ENCODE data around the gene DPYSL5. TPM values are rescaled to one million over a fixed set of nuclear protein-coding genes. Genes with fewer than 3 reads are reported as not detected.
A peak's percentile ranks its signal among the peaks of the same experiment; 100 is the strongest.

DPYSL5 gene, protein sequence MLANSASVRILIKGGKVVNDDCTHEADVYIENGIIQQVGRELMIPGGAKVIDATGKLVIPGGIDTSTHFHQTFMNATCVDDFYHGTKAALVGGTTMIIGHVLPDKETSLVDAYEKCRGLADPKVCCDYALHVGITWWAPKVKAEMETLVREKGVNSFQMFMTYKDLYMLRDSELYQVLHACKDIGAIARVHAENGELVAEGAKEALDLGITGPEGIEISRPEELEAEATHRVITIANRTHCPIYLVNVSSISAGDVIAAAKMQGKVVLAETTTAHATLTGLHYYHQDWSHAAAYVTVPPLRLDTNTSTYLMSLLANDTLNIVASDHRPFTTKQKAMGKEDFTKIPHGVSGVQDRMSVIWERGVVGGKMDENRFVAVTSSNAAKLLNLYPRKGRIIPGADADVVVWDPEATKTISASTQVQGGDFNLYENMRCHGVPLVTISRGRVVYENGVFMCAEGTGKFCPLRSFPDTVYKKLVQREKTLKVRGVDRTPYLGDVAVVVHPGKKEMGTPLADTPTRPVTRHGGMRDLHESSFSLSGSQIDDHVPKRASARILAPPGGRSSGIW
- polyA plus RNA-seq = not detected

DNA sequence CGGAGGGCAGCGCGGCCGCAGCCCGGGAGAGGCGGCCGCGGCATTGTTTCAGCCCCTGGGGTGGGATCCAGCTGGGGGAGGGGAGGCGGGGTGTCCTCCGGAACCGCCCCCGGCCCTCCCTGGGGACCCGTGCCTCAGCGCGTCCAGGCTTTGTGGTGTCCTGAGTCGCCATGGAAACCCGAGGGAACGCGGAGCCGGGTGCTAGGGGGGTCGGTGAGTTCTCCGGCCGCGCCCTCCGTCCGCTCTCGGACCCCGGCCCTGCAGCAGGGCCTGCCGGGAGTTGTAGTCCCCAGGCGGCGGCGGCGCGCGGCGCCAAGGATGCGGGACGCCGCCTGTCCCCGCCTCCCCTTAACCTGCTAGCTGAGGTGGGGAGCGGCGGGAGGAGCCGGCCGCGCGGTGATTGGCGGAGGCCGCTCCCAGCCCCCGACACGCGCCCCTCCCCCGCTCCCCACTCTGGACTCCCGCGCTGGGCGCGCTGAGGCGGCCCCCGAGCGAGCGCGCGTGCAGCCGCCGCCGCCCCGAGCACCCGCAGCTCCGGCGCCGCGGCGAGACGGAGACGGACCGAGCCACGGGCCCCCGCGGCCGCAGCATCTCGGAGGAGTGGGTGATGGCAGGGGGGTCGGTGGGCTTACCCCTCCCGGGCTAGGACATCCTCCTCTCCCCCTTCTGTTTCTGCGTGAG, at the start of gene DPYSL5:
Gene DPYSL5, plus strand, starts transcription at position 478 of the 681 bp plus-strand sequence. CDS start 50,368 bp downstream, outside the sequence.
- Histone ChIP-seq H3K27me3 (ENCODE audit: control insufficient read depth in 1 of 2, insufficient read depth in 2 of 2, low read length in 2 of 2) (peaks cover 0 to 39% of the 10 kb centered on the region in 2 donors), H3K36me3 (ENCODE audit: control insufficient read depth in 2 of 2, insufficient read depth in 2 of 2, low read length in 1 of 2) (no peaks in the 10 kb centered on the region), H3K9me3 (ENCODE audit: control insufficient read depth in 2 of 2, insufficient read depth in 1 of 2, low read depth in 1 of 2, low read length in 1 of 2) (no peaks in the 10 kb centered on the region), H3K4me3 (ENCODE audit: low read depth in 1 of 2, low read length in 2 of 2) (peak within 1 kb of the TSS; percentile 13 to 35), H3K4me1 (ENCODE audit: control insufficient read depth in 2 of 2, insufficient read depth in 2 of 2, low read length in 1 of 2) (peaks cover 11 to 17% of the 10 kb centered on the region in 2 donors), H3K27ac (ENCODE audit: low read depth in 2 of 2, low read length in 1 of 2) (no peak within 1 kb of the TSS)
- WGBS, 2 donors = 1 to 2% methylated on average over 24 to 83 of the region's 83 CpGs

DNA sequence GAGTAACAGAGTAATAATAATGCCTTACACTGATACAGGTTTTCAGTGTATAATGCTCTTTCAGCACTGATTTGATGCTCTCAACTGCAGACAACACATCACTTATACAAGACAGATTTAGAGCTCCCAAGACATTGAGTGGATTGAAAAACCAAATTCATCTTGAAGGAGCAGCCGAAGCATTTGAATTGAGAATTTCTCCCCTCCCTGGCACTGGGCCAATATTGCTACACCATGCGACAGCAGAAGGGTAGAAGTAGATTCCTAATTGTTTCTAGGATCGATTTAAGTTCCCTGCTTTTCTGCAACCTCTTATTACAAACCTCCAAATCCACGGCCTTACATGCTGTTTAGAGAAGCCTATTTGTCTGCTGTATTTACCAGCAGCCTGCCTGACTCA, 46.6 kb upstream of the DPYSL5 start:
- Histone ChIP-seq H3K27me3 (ENCODE audit: control insufficient read depth in 1 of 2, insufficient read depth in 2 of 2, low read length in 2 of 2) (no peaks in the 10 kb centered on the region), H3K4me1 (ENCODE audit: control insufficient read depth in 2 of 2, insufficient read depth in 2 of 2, low read length in 1 of 2) (no peaks in the 10 kb centered on the region), H3K27ac (ENCODE audit: low read depth in 2 of 2, low read length in 1 of 2) (no peak overlapping the region), H3K4me3 (ENCODE audit: low read depth in 1 of 2, low read length in 2 of 2) (no peak overlapping the region), H3K9me3 (ENCODE audit: control insufficient read depth in 2 of 2, insufficient read depth in 1 of 2, low read depth in 1 of 2, low read length in 1 of 2) (no peaks in the 10 kb centered on the region), H3K36me3 (ENCODE audit: control insufficient read depth in 2 of 2, insufficient read depth in 2 of 2, low read length in 1 of 2) (no peaks in the 10 kb centered on the region)
- 74 to 85% methylated on average over 4 of the region's 4 CpGs for WGBS, 2 donors

DNA sequence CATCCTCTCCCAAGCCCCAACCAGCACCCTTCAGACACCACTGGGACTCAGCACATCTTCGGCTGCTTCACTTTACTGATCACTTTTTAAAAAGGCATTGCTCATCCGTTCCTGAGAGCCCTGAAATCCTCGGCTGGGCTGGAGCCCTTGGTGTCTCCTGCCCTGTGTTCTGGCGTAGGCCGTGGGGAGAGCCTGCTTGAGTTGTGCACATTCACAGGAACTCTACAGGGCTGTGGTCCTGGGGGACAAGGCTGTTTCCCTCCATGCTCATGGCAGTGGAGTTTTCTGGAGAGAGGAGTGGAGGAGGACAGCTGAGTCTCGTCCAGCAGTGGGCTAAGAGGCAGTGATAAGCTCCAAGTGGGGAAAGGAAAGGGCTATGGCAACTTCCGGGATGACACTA, 46.1 kb upstream of the DPYSL5 start:
- H3K27me3 ChIP-seq (ENCODE audit: control insufficient read depth in 1 of 2, insufficient read depth in 2 of 2, low read length in 2 of 2) = no peaks in the 10 kb centered on the region
- 93 to 95% methylated on average over 7 of the region's 7 CpGs for WGBS, 2 donors
- no peaks in the 10 kb centered on the region for H3K9me3 ChIP-seq (ENCODE audit: control insufficient read depth in 2 of 2, insufficient read depth in 1 of 2, low read depth in 1 of 2, low read length in 1 of 2)
- H3K27ac ChIP-seq (ENCODE audit: low read depth in 2 of 2, low read length in 1 of 2) = no peak overlapping the region
- H3K4me1 ChIP-seq (ENCODE audit: control insufficient read depth in 2 of 2, insufficient read depth in 2 of 2, low read length in 1 of 2) = no peaks in the 10 kb centered on the region
- H3K36me3 ChIP-seq (ENCODE audit: control insufficient read depth in 2 of 2, insufficient read depth in 2 of 2, low read length in 1 of 2) = no peaks in the 10 kb centered on the region
- H3K4me3 ChIP-seq (ENCODE audit: low read depth in 1 of 2, low read length in 2 of 2) = no peak overlapping the region

DNA sequence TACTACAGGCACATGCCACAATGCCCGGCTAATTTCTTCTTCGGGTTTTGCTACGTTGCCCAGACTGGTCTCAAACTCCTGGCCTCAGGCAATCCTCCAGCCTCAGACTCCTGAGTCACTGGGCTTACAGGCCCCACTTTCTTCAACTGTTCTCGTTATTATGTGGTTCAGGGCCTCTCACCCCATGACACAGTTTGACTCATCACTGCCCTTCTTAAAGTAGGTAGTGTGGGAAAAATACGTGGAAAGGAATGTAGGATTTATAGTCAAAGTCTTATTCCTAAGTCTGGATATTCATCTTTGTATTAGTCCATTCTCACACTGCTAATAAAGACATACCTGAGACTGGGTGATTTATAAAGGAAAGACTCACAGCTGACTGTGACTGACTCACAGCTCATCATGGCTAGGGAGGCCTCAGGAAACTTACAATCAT, 42.7 kb upstream of the DPYSL5 start:
- H3K36me3 ChIP-seq (ENCODE audit: control insufficient read depth in 2 of 2, insufficient read depth in 2 of 2, low read length in 1 of 2) = no peaks in the 10 kb centered on the region
- H3K4me3 ChIP-seq (ENCODE audit: low read depth in 1 of 2, low read length in 2 of 2) = no peak overlapping the region
- H3K9me3 ChIP-seq (ENCODE audit: control insufficient read depth in 2 of 2, insufficient read depth in 1 of 2, low read depth in 1 of 2, low read length in 1 of 2) = no peaks in the 10 kb centered on the region
- no peak overlapping the region for H3K27ac ChIP-seq (ENCODE audit: low read depth in 2 of 2, low read length in 1 of 2)
- 55 to 59% methylated on average over 5 of the region's 5 CpGs for WGBS, 2 donors
- no peaks in the 10 kb centered on the region for H3K4me1 ChIP-seq (ENCODE audit: control insufficient read depth in 2 of 2, insufficient read depth in 2 of 2, low read length in 1 of 2)
- no peaks in the 10 kb centered on the region for H3K27me3 ChIP-seq (ENCODE audit: control insufficient read depth in 1 of 2, insufficient read depth in 2 of 2, low read length in 2 of 2)

DNA sequence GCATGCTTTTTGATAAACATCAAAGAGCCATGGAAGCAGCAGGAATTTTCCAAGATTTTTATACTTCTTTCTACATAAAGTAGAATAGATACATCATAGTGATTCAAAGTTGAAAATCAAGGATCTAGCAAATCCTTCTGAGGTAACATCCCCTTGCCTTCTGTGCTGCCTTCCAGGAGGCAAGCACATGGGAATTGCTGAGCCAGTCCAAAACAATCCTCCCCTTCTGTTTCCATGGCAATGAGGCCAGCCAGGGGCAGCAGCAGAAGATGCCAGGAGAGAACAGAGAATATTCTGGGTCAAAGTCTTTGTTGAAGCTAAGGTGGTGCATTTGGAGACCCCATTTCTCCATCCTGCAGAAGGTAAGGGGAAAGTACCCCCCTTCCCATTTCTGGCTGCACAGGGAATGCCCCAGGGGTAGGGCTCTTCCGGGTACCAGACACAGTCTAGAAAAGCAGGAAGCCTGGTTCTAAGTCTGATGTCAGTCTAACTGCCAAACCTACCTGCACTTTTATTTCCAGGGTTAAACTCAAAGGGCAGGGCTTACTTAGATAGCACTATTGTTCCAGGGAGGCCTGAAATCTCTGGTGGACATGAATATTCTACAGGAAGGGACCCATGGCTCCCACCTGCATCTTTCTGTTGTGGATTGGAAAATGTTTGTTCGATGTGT, 40.0 kb upstream of the DPYSL5 start:
- Histone ChIP-seq H3K36me3 (ENCODE audit: control insufficient read depth in 2 of 2, insufficient read depth in 2 of 2, low read length in 1 of 2) (no peaks in the 10 kb centered on the region), H3K9me3 (ENCODE audit: control insufficient read depth in 2 of 2, insufficient read depth in 1 of 2, low read depth in 1 of 2, low read length in 1 of 2) (no peaks in the 10 kb centered on the region), H3K27me3 (ENCODE audit: control insufficient read depth in 1 of 2, insufficient read depth in 2 of 2, low read length in 2 of 2) (no peaks in the 10 kb centered on the region), H3K27ac (ENCODE audit: low read depth in 2 of 2, low read length in 1 of 2) (no peak overlapping the region), H3K4me3 (ENCODE audit: low read depth in 1 of 2, low read length in 2 of 2) (no peak overlapping the region), H3K4me1 (ENCODE audit: control insufficient read depth in 2 of 2, insufficient read depth in 2 of 2, low read length in 1 of 2) (no peaks in the 10 kb centered on the region)
- 57 to 63% methylated on average over 2 of the region's 2 CpGs for WGBS, 2 donors

DNA sequence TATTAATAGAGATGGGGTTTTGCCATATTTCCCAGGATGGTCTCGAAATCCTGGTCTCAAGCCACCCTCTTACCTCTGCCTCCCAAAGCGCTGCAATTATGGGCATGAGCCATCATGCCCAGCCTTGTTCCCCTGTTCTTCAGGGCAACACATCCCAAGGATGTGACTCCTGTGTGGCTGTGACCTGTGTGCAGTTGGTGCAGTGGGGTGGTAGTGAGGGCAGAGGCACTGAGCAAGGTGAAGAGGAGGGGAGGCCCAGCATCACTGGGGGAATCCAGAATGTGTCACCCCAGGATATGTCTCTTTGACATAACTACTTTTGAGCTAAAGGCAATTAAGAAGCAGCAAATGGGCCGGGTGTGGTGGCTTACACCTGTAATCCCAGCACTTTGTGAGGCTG, 38.7 kb upstream of the DPYSL5 start:
- H3K4me3 ChIP-seq (ENCODE audit: low read depth in 1 of 2, low read length in 2 of 2) = no peak overlapping the region
- no peaks in the 10 kb centered on the region for H3K4me1 ChIP-seq (ENCODE audit: control insufficient read depth in 2 of 2, insufficient read depth in 2 of 2, low read length in 1 of 2)
- H3K27ac ChIP-seq (ENCODE audit: low read depth in 2 of 2, low read length in 1 of 2) = no peak overlapping the region
- no peaks in the 10 kb centered on the region for H3K27me3 ChIP-seq (ENCODE audit: control insufficient read depth in 1 of 2, insufficient read depth in 2 of 2, low read length in 2 of 2)
- H3K36me3 ChIP-seq (ENCODE audit: control insufficient read depth in 2 of 2, insufficient read depth in 2 of 2, low read length in 1 of 2) = no peaks in the 10 kb centered on the region
- WGBS, 2 donors = 80 to 90% methylated on average over 3 of the region's 3 CpGs
- no peaks in the 10 kb centered on the region for H3K9me3 ChIP-seq (ENCODE audit: control insufficient read depth in 2 of 2, insufficient read depth in 1 of 2, low read depth in 1 of 2, low read length in 1 of 2)

DNA sequence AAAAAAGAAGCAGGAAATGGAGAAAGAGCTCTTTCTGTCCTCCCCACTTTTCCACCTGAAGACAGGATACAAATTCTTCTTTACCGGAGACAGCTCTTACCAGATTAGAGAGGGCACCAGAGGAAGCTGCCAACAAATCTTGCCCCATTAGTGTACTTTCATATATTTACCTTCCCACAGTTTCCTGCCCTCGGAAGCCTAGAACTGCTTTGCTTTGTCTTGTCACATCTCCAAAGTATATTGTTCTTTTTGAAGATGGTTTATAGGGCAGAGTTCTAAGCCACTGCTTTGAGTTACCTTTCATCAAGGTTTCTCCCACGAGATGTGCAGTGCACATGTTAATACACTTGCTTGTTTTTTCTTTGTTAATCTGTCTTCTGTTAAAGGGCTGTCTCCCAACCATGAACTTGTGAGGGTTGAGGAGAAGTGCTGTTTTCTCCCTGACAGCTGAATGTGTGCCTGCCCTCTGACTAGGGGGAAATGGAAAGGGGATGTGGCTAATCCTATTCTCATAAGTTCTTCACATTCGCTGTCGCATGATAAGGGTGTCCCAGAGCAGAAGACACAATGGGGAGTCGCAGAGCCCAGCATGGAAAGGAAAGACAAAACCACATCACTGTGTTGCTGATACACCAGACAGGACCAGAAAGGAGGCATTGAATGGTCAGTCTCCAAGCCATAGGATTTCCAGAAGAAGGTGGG, 37.9 kb upstream of the DPYSL5 start:
- Histone ChIP-seq H3K36me3 (ENCODE audit: control insufficient read depth in 2 of 2, insufficient read depth in 2 of 2, low read length in 1 of 2) (no peaks in the 10 kb centered on the region), H3K27me3 (ENCODE audit: control insufficient read depth in 1 of 2, insufficient read depth in 2 of 2, low read length in 2 of 2) (no peaks in the 10 kb centered on the region), H3K4me1 (ENCODE audit: control insufficient read depth in 2 of 2, insufficient read depth in 2 of 2, low read length in 1 of 2) (no peaks in the 10 kb centered on the region), H3K27ac (ENCODE audit: low read depth in 2 of 2, low read length in 1 of 2) (no peak overlapping the region), H3K9me3 (ENCODE audit: control insufficient read depth in 2 of 2, insufficient read depth in 1 of 2, low read depth in 1 of 2, low read length in 1 of 2) (no peaks in the 10 kb centered on the region), H3K4me3 (ENCODE audit: low read depth in 1 of 2, low read length in 2 of 2) (no peak overlapping the region)
- 59 to 61% methylated on average over 6 of the region's 6 CpGs for WGBS, 2 donors

DNA sequence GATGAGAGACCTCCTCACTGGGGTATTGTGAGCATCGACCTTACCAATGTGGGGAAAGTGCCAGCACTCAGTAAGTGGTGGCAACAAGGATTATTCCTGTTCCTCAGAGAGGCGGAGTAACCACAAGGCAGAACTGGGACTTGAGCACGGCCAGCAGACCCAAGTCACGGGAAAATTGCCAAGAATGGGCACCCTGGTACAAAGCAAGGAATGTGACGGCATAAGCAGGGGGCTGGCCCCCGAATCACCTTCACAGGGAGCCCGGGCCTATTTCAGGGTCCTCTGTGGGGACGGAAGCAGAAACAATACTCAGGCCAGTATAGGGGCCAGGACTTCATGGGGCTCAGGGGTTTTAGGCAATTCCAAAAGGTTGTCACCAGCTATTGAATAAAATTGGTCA, 36.7 kb upstream of the DPYSL5 start:
- 70 to 77% methylated on average over 8 of the region's 8 CpGs for WGBS, 2 donors
- no peaks in the 10 kb centered on the region for H3K27me3 ChIP-seq (ENCODE audit: control insufficient read depth in 1 of 2, insufficient read depth in 2 of 2, low read length in 2 of 2)
- H3K9me3 ChIP-seq (ENCODE audit: control insufficient read depth in 2 of 2, insufficient read depth in 1 of 2, low read depth in 1 of 2, low read length in 1 of 2) = no peaks in the 10 kb centered on the region
- H3K4me1 ChIP-seq (ENCODE audit: control insufficient read depth in 2 of 2, insufficient read depth in 2 of 2, low read length in 1 of 2) = no peaks in the 10 kb centered on the region
- H3K27ac ChIP-seq (ENCODE audit: low read depth in 2 of 2, low read length in 1 of 2) = no peak overlapping the region
- H3K36me3 ChIP-seq (ENCODE audit: control insufficient read depth in 2 of 2, insufficient read depth in 2 of 2, low read length in 1 of 2) = no peaks in the 10 kb centered on the region
- H3K4me3 ChIP-seq (ENCODE audit: low read depth in 1 of 2, low read length in 2 of 2) = no peak overlapping the region

All from esophagus (tissue), 2 donors.